ENCODE results near the gene CCBE1. TPM values are rescaled to one million over a fixed set of nuclear protein-coding genes. Genes with fewer than 3 reads are reported as not detected.

CCBE1 gene
- total RNA-seq, 4 donors from 2014 or later: 1.5 to 10.9 (median 4.6) TPM

- Histone ChIP-seq H3K27ac (no peak overlapping the region), H3K9me3 (no peaks in the 10 kb centered on the region), H3K36me3 (no peaks in the 10 kb centered on the region), H3K4me1 (no peaks in the 10 kb centered on the region), H3K4me3 (no peak overlapping the region), H3K27me3 (no peaks in the 10 kb centered on the region)
- intact Hi-C loops (cut with DNase I; ENCODE audit: low total_unique reads): no loop called here
- TF ChIP-seq POLR2A (IDR thresholded peaks at IDR 0.05): no peak
- TF ChIP-seq, protein P1, sequence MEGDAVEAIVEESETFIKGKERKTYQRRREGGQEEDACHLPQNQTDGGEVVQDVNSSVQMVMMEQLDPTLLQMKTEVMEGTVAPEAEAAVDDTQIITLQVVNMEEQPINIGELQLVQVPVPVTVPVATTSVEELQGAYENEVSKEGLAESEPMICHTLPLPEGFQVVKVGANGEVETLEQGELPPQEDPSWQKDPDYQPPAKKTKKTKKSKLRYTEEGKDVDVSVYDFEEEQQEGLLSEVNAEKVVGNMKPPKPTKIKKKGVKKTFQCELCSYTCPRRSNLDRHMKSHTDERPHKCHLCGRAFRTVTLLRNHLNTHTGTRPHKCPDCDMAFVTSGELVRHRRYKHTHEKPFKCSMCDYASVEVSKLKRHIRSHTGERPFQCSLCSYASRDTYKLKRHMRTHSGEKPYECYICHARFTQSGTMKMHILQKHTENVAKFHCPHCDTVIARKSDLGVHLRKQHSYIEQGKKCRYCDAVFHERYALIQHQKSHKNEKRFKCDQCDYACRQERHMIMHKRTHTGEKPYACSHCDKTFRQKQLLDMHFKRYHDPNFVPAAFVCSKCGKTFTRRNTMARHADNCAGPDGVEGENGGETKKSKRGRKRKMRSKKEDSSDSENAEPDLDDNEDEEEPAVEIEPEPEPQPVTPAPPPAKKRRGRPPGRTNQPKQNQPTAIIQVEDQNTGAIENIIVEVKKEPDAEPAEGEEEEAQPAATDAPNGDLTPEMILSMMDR (IDR thresholded peaks at IDR 0.05): no peak
- no peak for DNase-seq
Observed at GRCh38 chr18:59446012-59446411, 251.2 kb downstream of the CCBE1 start.

- Histone ChIP-seq H3K4me3 (no peak overlapping the region), H3K4me1 (no peaks in the 10 kb centered on the region), H3K27ac (no peak overlapping the region), H3K27me3 (no peaks in the 10 kb centered on the region), H3K9me3 (no peaks in the 10 kb centered on the region), H3K36me3 (no peaks in the 10 kb centered on the region)
- no peak for DNase-seq
- intact Hi-C loops (cut with DNase I; ENCODE audit: low total_unique reads): no loop called here
- TF ChIP-seq, protein P1 (IDR thresholded peaks at IDR 0.05): no peak
- no peak for TF ChIP-seq POLR2A (IDR thresholded peaks at IDR 0.05)
Observed at GRCh38 chr18:59437851-59438569, 259.2 kb downstream of the CCBE1 start.

DNA sequence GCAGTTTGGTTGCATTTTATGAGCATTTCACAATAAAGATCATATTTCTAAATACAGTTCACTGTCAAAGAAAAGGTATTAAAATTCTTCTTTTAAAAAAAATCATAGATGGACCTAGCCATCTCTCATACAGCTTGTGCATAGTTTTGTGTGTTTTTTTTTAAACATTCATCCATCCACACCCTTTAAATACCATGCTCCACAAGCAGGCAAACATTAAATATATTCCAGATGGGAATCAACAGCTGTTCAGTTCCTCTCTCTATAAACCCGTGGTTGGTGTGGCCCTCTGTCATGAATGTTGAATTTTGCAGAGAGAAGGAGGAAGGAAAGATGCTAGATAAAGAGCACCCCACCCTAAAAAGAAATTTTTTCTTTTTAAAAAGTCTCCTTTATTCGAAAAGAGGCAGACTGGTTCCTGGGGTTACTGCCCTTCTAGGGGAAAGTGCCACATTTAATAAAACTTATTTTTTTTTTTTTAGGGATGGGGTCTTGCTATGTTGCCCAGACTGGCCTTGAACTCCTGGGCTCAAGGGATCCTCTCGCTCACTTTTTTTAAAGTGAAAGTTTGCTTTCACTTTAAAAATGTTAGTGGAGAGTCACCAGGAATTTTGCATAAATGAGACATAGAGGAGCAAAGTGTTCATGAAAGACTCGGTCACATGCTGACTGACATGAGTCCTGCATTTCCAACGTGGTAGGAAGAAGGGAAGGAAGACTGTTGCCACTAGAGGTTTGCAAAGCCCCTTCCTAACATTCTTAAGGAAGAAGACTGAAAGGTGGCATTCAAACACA lies 264.2 kb downstream of the CCBE1 start:
- no peak for DNase-seq
- no peak overlapping the region for H3K27ac ChIP-seq
- H3K4me3 ChIP-seq: no peak overlapping the region
- no peaks in the 10 kb centered on the region for H3K9me3 ChIP-seq
- H3K4me1 ChIP-seq: no peaks in the 10 kb centered on the region
- no peaks in the 10 kb centered on the region for H3K27me3 ChIP-seq
- TF ChIP-seq, protein P1 (IDR thresholded peaks at IDR 0.05): no peak
- no peaks in the 10 kb centered on the region for H3K36me3 ChIP-seq
- intact Hi-C loops (cut with DNase I; ENCODE audit: low total_unique reads): no loop called here

- no peaks in the 10 kb centered on the region for H3K36me3 ChIP-seq
- TF ChIP-seq POLR2A (IDR thresholded peaks at IDR 0.05): no peak
- TF ChIP-seq, protein P1 (IDR thresholded peaks at IDR 0.05): no peak
- DNase-seq: no peak
- H3K4me3 ChIP-seq: no peak overlapping the region
- no peaks in the 10 kb centered on the region for H3K9me3 ChIP-seq
- no peaks in the 10 kb centered on the region for H3K27me3 ChIP-seq
- intact Hi-C loops (cut with DNase I; ENCODE audit: low total_unique reads): no loop called here
- no peaks in the 10 kb centered on the region for H3K4me1 ChIP-seq
- H3K27ac ChIP-seq: no peak overlapping the region
Observed at GRCh38 chr18:59431131-59431530, 266.1 kb downstream of the CCBE1 start.

DNA sequence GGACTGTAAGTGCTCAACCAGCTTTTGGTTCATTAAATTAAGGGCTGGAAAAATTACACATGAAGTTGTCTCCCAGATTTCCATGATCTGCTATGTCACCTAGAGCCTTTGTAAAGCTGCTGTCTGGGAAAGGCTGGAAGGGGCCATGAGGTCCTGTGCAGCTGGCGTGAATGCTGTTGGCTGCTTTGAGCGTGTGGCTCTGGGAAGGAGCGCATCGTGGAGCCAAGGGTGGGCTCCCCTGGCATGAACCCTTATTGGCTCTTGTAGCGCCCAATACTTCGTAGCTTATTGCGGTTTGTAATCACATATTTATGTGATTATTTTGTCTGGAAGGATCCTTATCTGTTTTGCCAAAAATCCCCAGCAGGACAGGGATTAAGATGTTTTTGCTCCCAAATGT lies 267.6 kb downstream of the CCBE1 start:
- no peaks in the 10 kb centered on the region for H3K27me3 ChIP-seq
- H3K4me1 ChIP-seq: no peaks in the 10 kb centered on the region
- no peaks in the 10 kb centered on the region for H3K9me3 ChIP-seq
- DNase-seq: no peak
- H3K36me3 ChIP-seq: no peaks in the 10 kb centered on the region
- intact Hi-C loops (cut with DNase I; ENCODE audit: low total_unique reads): no loop called here
- no peak overlapping the region for H3K4me3 ChIP-seq
- H3K27ac ChIP-seq: no peak overlapping the region
- TF ChIP-seq POLR2A (IDR thresholded peaks at IDR 0.05): no peak
- TF ChIP-seq, protein P1 (IDR thresholded peaks at IDR 0.05): no peak

All from uterus (tissue), 4 donors.